ENCODE data around the gene FAM20C. TPM values are rescaled to one million over a fixed set of nuclear protein-coding genes. Genes with fewer than 3 reads are reported as not detected.

FAM20C gene
- total and polyA plus RNA-seq, 10 of the 15 experiments (the other 5 are each of a cell fraction or from before 2014, with no cell fraction given) = 0.44 TPM; not detected in 9

DNA sequence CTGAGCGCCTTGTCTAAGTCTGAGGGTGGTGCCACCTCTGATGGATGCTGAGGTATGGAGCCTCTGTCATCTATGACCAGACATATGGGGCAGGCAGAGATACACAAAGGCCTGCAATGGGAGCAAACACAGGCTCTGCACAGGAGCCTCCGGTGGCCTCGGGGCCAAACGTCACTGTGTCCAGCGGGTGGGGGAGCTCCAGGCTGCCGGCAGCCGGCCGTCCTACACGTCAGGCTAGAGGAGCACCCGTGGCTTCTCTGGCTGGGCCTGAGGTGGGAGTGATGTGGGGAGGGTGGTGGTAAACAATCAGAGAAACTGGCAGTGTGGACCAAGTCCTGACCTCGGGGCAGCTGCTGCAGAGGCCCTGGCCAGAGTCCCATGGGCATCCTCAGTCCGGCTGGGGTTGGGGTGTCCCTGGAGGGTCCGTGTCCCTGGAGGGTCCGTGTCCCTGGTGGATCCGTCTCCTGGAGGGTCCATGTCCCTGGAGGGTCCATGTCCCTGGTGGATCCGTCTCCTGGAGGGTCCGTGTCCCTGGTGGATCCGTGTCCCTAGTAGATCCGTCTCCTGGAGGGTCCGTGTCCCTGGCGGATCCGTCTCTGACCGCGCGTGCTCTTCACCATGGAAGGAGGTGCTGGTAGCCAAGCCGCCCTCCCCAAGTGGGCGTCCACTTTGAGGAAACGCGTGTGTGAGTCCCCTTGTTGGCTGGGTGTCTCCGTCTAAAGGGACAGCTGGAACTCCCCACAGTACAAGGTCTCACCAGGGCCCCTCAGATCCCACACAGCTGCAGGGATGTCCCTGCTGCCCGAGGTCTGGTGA lies 24.2 kb upstream of the FAM20C start:
- H3K9me3 ChIP-seq (replicated peaks; ENCODE audit: control insufficient read depth, insufficient read depth, low read length) = no peaks in the 10 kb centered on the region
- H3K36me3 ChIP-seq (ENCODE audit: control insufficient read depth in 2 of 2, insufficient read depth in 2 of 2, low read length in 1 of 2) = no peaks in the 10 kb centered on the region
- RAD21 ChIA-PET (ENCODE audit: unreplicated experiment) = no interaction called here
- no peak overlapping the region for H3K4me3 ChIP-seq
- FAIRE-seq (no peak), ATAC-seq (no peak), DNase-seq (ENCODE audit: low read depth, low spot score) (no peak)
- 50% methylated on average over 29 of the region's 31 CpGs for WGBS (ENCODE audit: insufficient coverage, insufficient replicate concordance, low lambda C conversion rate, missing lambda C conversion rate)
- intact Hi-C loops (cut with micrococcal nuclease; ENCODE audit: unreplicated experiment) = no loop called here
- POLR2A ChIA-PET = no interaction called here
- no peaks in the 10 kb centered on the region for H3K4me1 ChIP-seq (ENCODE audit: control insufficient read depth, insufficient read depth, low read length)
- H2AFZ ChIP-seq (ENCODE audit: control insufficient read depth, low read depth, low read length) = no peak overlapping the region
- H3K79me2 ChIP-seq (ENCODE audit: control insufficient read depth, insufficient read depth, low read length) = no peaks in the 10 kb centered on the region
- CTCF ChIA-PET = no interaction called here
- in situ Hi-C loops (cut with MboI) = no loop called here
- TF ChIP-seq, protein P1, sequence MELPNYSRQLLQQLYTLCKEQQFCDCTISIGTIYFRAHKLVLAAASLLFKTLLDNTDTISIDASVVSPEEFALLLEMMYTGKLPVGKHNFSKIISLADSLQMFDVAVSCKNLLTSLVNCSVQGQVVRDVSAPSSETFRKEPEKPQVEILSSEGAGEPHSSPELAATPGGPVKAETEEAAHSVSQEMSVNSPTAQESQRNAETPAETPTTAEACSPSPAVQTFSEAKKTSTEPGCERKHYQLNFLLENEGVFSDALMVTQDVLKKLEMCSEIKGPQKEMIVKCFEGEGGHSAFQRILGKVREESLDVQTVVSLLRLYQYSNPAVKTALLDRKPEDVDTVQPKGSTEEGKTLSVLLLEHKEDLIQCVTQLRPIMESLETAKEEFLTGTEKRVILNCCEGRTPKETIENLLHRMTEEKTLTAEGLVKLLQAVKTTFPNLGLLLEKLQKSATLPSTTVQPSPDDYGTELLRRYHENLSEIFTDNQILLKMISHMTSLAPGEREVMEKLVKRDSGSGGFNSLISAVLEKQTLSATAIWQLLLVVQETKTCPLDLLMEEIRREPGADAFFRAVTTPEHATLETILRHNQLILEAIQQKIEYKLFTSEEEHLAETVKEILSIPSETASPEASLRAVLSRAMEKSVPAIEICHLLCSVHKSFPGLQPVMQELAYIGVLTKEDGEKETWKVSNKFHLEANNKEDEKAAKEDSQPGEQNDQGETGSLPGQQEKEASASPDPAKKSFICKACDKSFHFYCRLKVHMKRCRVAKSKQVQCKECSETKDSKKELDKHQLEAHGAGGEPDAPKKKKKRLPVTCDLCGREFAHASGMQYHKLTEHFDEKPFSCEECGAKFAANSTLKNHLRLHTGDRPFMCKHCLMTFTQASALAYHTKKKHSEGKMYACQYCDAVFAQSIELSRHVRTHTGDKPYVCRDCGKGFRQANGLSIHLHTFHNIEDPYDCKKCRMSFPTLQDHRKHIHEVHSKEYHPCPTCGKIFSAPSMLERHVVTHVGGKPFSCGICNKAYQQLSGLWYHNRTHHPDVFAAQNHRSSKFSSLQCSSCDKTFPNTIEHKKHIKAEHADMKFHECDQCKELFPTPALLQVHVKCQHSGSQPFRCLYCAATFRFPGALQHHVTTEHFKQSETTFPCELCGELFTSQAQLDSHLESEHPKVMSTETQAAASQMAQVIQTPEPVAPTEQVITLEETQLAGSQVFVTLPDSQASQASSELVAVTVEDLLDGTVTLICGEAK (IDR thresholded peaks at IDR 0.05; ENCODE audit: borderline replicate concordance) = no peak
- no peak overlapping the region for H3K9ac ChIP-seq (ENCODE audit: control insufficient read depth, insufficient read depth, low read length)
- no peaks in the 10 kb centered on the region for H3K27me3 ChIP-seq (replicated peaks in 1 of 2; ENCODE audit: control insufficient read depth in 2 of 2, insufficient read depth in 2 of 2, low read length in 1 of 2)
- no peaks in the 10 kb centered on the region for H4K20me1 ChIP-seq (ENCODE audit: control insufficient read depth, insufficient read depth)
- SMC1A ChIA-PET (ENCODE audit: uncharacterized antibody, unreplicated experiment) = no interaction called here
- no peak overlapping the region for H3K4me2 ChIP-seq (ENCODE audit: control insufficient read depth, insufficient read depth)
- no peak overlapping the region for H3K27ac ChIP-seq (ENCODE audit: control insufficient read depth, insufficient read depth)
- BruUV-seq (replicated peaks) = no TSS peak
